HepG2 (cell line): Measurements from ENCODE around the gene LRRFIP2. TPM values are rescaled to one million over a fixed set of nuclear protein-coding genes. Genes with fewer than 3 reads are reported as not detected.

Experiments
- ATAC-seq: fragments of 200-7000 bp; cut with Tn5 transposase; 3 replicates; pipeline ENCODE4 v1.9.1; 2020; ENCODE audit warnings: mild to moderate bottlenecking, moderate library complexity
- BruUV-seq: library from RNA; stranded (reverse); fragments of 400-500 nt; replicated peaks from 2 replicates; lab custom pipeline; 2021; lab: Mats Ljungman, UMichigan
- CTCF ChIA-PET: fragments of 300-600 bp; formaldehyde crosslinking; extraction: SDS; loops from one replicate; lab custom pipeline; 2021; ENCODE audit warnings: low total read pairs, inconsistent platforms, low intra/inter-chr PET ratio; lab: Yijun Ruan, JAX
- POLR2A ChIA-PET: fragments of 350-600 bp; sonication (Branson Sonifier 250); formaldehyde crosslinking; loops from one replicate; lab custom pipeline; 2020; ENCODE audit warnings: antibody characterized with exemption, inconsistent platforms; lab: Yijun Ruan, JAX
- DNase-seq: peaks from one replicate; pipeline ENCODE4 v3.0.0-alpha.2; 2015; ENCODE audit warnings: low spot score
- FAIRE-seq: peaks from 3 replicates; lab custom pipeline; 2011; peaks lifted over from hg19 to GRCh38; lab: Jason Lieb, UNC
- H2AFZ ChIP-seq: one replicate; pipeline ENCODE4 v1.6.1; 2011; ENCODE audit warnings: low read length, inconsistent platforms
- H3K27ac ChIP-seq: fragments of 300-600 bp; 3 replicates; pipeline ENCODE4 v1.8.0; 2011; ENCODE audit warnings: mixed run types, mild to moderate bottlenecking, mixed read lengths, low read length, inconsistent platforms; ENCODE audit not compliant: insufficient read depth; ENCODE audit errors: extremely low read length
- H3K27me3 ChIP-seq, 2 experiments: fragments of 200-600 bp in 1 of 2; 2 replicates in 1 of 2; 3 replicates in 1 of 2; pipeline versions ENCODE4 v1.6.0 to v1.8.0; 2011; ENCODE audit warnings: low read length in 2 of 2, mild to moderate bottlenecking in 2 of 2, moderate library complexity in 2 of 2, inconsistent platforms in 1 of 2; ENCODE audit not compliant: insufficient read depth in 2 of 2, control insufficient read depth in 1 of 2
- H3K36me3 ChIP-seq, 2 experiments: fragments of 200-600 bp in 1 of 2; replicated peaks in 1 of 2; 2 replicates in 1 of 2; 3 replicates in 1 of 2; pipeline versions ENCODE4 v1.5.1 to v1.8.0; 2011; ENCODE audit warnings: low read length in 2 of 2, inconsistent platforms in 1 of 2; ENCODE audit not compliant: insufficient read depth in 2 of 2, control insufficient read depth in 1 of 2
- H3K4me1 ChIP-seq: 2 replicates; pipeline ENCODE4 v1.5.1; 2012; ENCODE audit warnings: low read length, inconsistent platforms; ENCODE audit not compliant: insufficient read depth
- H3K4me2 ChIP-seq: 2 replicates; pipeline ENCODE4 v1.6.0; 2011; ENCODE audit warnings: low read depth, low read length, inconsistent platforms
- H3K4me3 ChIP-seq, 3 experiments: fragments of 200-600 bp in 1 of 3; sonication (generic), shearing (Covaris generic) in 1 of 3; replicated peaks in 1 of 3; 2 replicates each; pipeline ENCODE4 v1.5.1; 2011 to 2016; ENCODE audit warnings: low read length in 3 of 3, inconsistent platforms in 2 of 3, low read depth in 2 of 3, mild to moderate bottlenecking in 2 of 3, control low read depth in 1 of 3, mixed read lengths in 1 of 3; ENCODE audit not compliant: insufficient read depth in 1 of 3
- H3K79me2 ChIP-seq: one replicate; pipeline ENCODE4 v1.6.1; 2011; ENCODE audit warnings: low read length, inconsistent platforms; ENCODE audit not compliant: insufficient read depth
- H3K9ac ChIP-seq: 2 replicates; pipeline ENCODE4 v1.6.0; 2011; ENCODE audit warnings: mild to moderate bottlenecking, low read depth, low read length, inconsistent platforms; ENCODE audit not compliant: insufficient read depth
- H3K9me3 ChIP-seq: 2 replicates; pipeline ENCODE4 v1.5.1; 2012; ENCODE audit warnings: mild to moderate bottlenecking, low read length
- H4K20me1 ChIP-seq: 2 replicates; pipeline ENCODE4 v1.6.0; 2011; ENCODE audit warnings: inconsistent platforms, mild to moderate bottlenecking, low read length, moderate library complexity; ENCODE audit not compliant: insufficient read depth
- HMGXB3 ChIP-seq: sonication (generic); formaldehyde crosslinking; IDR thresholded peaks from 2 replicates; pipeline ENCODE4 v1.4.0; 2020; ENCODE audit warnings: missing genetic modification reagents, borderline replicate concordance
- MNT ChIP-seq: fragments of 450-650 bp; IDR thresholded peaks from 2 replicates; pipeline ENCODE4 v1.6.1; 2016
- RARA ChIP-seq: IDR thresholded peaks from 2 replicates; pipeline ENCODE4 v1.6.1; 2016; ENCODE audit warnings: missing genetic modification reagents, missing compliant biosample characterization
- SCMH1 ChIP-seq: sonication (generic); formaldehyde crosslinking; IDR thresholded peaks from 2 replicates; pipeline ENCODE4 v1.9.0; 2021; ENCODE audit warnings: missing genetic modification reagents, mild to moderate bottlenecking, borderline replicate concordance
- ZFY ChIP-seq: sonication (generic); formaldehyde crosslinking; IDR thresholded peaks from 2 replicates; pipeline ENCODE4 v1.4.0; 2020; ENCODE audit warnings: missing genetic modification reagents
- ZNF224 ChIP-seq: sonication (generic); formaldehyde crosslinking; IDR thresholded peaks from 2 replicates; pipeline ENCODE4 v1.5.0; 2020; ENCODE audit warnings: mild to moderate bottlenecking, missing genetic modification reagents
- ZNF883 ChIP-seq: sonication (generic); formaldehyde crosslinking; IDR thresholded peaks from 2 replicates; pipeline ENCODE4 v1.5.1; 2020; ENCODE audit warnings: mild to moderate bottlenecking, missing genetic modification reagents; ENCODE audit errors: not compliant biosample characterization
- ZNF891 ChIP-seq: sonication (generic); formaldehyde crosslinking; IDR thresholded peaks from 2 replicates; pipeline ENCODE4 v1.5.0; 2020; ENCODE audit warnings: mild to moderate bottlenecking, missing genetic modification reagents
- WGBS: methylation state at CpG from one replicate; pipeline ENCODE4 v1.1.6; 2017; ENCODE audit warnings: low lambda C conversion rate; 5-methylcytosine and 5-hydroxymethylcytosine counted together
- in situ Hi-C: cut with HindIII; loops from 2 replicates; pipeline ENCODE4 v1.10.0; 2017; ENCODE audit warnings: low pct_unique_long_range_greater_than_20kb; ENCODE audit not compliant: extremely low pct_ligation_motif_present
- intact Hi-C: fragments of 100-400 bp; cut with micrococcal nuclease; formaldehyde crosslinking; loops from one replicate; pipeline ENCODE4 v1.10.0; 2022; ENCODE audit not compliant: unreplicated experiment
- polyA plus RNA-seq, 8 experiments: library from polyadenylated mRNA; depleted of rRNA in 3 of 8; stranded (reverse) in 7 of 8; unstranded in 1 of 8; fragments of >200 nt; fragmentation: Illumina TruSeq in 4 of 8; extraction: Trizol in 4 of 8; gene quantifications; 2 replicates each; pipeline versions ENCODE4 v1.2.1 to v1.2.3, GENCODE V29; 2011 to 2016; ENCODE audit warnings: low read depth in 4 of 8, missing spikeins in 1 of 8, mixed read lengths in 1 of 8; ENCODE audit not compliant: insufficient read depth in 1 of 8
- total RNA-seq, 5 experiments: library from RNA; depleted of rRNA; stranded (reverse); fragments of >200 nt; fragmentation: Illumina TruSeq; extraction: Trizol; gene quantifications; 2 replicates each; pipeline ENCODE4 v1.2.3, GENCODE V29; 2016; ENCODE audit warnings: low read depth in 1 of 5

Gene LRRFIP2
- total and polyA plus RNA-seq, 2 of the 13 experiments (the other 11 are each of a cell fraction or from before 2014, with no cell fraction given) = 13.5 to 32.2 TPM

- TF ChIP-seq MNT = no peak
Measured at GRCh38 chr3:37096288-37096687, 78.1 kb downstream of the LRRFIP2 start (continued).

GRCh38 chr3:37094636-37095035 lies 79.7 kb downstream of the LRRFIP2 start:
- no peaks in the 10 kb centered on the region for H3K9me3 ChIP-seq
- no peak for FAIRE-seq
- WGBS = 97% methylated on average over 3 of the region's 3 CpGs
- intact Hi-C loops (no loop called here), in situ Hi-C loops (no loop called here)
- H3K4me3 ChIP-seq = no peak overlapping the region
- no peak for TF ChIP-seq RARA (CRISPR knock-in tag)
- TF ChIP-seq ZFY (CRISPR knock-in tag) = no peak
- TF ChIP-seq HMGXB3 (CRISPR knock-in tag) = no peak
- TF ChIP-seq ZNF883 = no peak
- TF ChIP-seq ZNF891 (CRISPR knock-in tag) = no peak
- TF ChIP-seq ZNF224 (CRISPR knock-in tag) = no peak
- no peak for TF ChIP-seq SCMH1
- H3K27me3 ChIP-seq = no peaks in the 10 kb centered on the region
- H3K36me3 ChIP-seq = peaks cover 0 to 11% of the 10 kb centered on the region in 2 experiments; a peak in 3 of 5 replicates
- no peak overlapping the region for H2AFZ ChIP-seq
- H3K27ac ChIP-seq = no peak overlapping the region
- no peak for ATAC-seq
- no peak overlapping the region for H3K4me2 ChIP-seq
- H3K79me2 ChIP-seq = no peaks in the 10 kb centered on the region
- CTCF ChIA-PET = no interaction called here
- H3K4me1 ChIP-seq = peaks cover 19% of the 10 kb centered on the region
- no peak for DNase-seq
- POLR2A ChIA-PET = no interaction called here
- H3K9ac ChIP-seq = no peak overlapping the region
- BruUV-seq = no TSS peak
- H4K20me1 ChIP-seq = no peaks in the 10 kb centered on the region
